ENCODE results near the gene RERE.

GRCh38 chr1:8754993-8755392 is 62.4 kb downstream of the RERE start:
- no peak for TF ChIP-seq EZH2phosphoT487 (conservative IDR thresholded peaks at IDR 0.05; ENCODE audit: low read length)
- TF ChIP-seq CTCF (IDR thresholded peaks at IDR 0.05; ENCODE audit: insufficient read depth, low read length, poor library complexity, severe bottlenecking): no peak

Data from SU-DHL-6 (cell line).